HepG2 (cell line): Measurements from ENCODE around the gene KIF2C. TPM values are rescaled to one million over a fixed set of nuclear protein-coding genes. Genes with fewer than 3 reads are reported as not detected.

Experiments
- CCDC6 ChIP-seq: sonication (generic); formaldehyde crosslinking; IDR thresholded peaks from 2 replicates; pipeline ENCODE4 v1.8.1; 2022; ENCODE audit warnings: mild to moderate bottlenecking, missing genetic modification reagents, moderate library complexity
- DZIP1 ChIP-seq: sonication (generic); formaldehyde crosslinking; IDR thresholded peaks from 2 replicates; pipeline ENCODE4 v1.5.0; 2020; ENCODE audit warnings: mild to moderate bottlenecking, missing genetic modification reagents
- GFI1 ChIP-seq: sonication (generic); formaldehyde crosslinking; IDR thresholded peaks from 2 replicates; pipeline ENCODE4 v1.5.0; 2020; ENCODE audit warnings: missing genetic modification reagents, mild to moderate bottlenecking, borderline replicate concordance
- HNRNPUL1 ChIP-seq: fragments of 200-400 bp; formaldehyde crosslinking; IDR thresholded peaks from 2 replicates; pipeline ENCODE4 v1.6.1; 2017; ENCODE audit warnings: low read depth, mild to moderate bottlenecking, low read length, moderate library complexity
- RFX5 ChIP-seq: IDR thresholded peaks from 2 replicates; pipeline ENCODE4 v1.6.1; 2011; ENCODE audit warnings: low read depth, low read length, improper control_type of control experiment
- SNRNP70 ChIP-seq: fragments of 200-400 bp; formaldehyde crosslinking; IDR thresholded peaks from 2 replicates; pipeline ENCODE4 v1.6.1; 2017; ENCODE audit warnings: mild to moderate bottlenecking, low read depth, low read length, moderate library complexity
- SSRP1 ChIP-seq: IDR thresholded peaks from 2 replicates; pipeline ENCODE4 v1.6.1; 2016; ENCODE audit warnings: control low read depth
- ZFP41 ChIP-seq: sonication (generic); formaldehyde crosslinking; IDR thresholded peaks from 2 replicates; pipeline ENCODE4 v1.4.0; 2020; ENCODE audit warnings: mild to moderate bottlenecking, missing genetic modification reagents, borderline replicate concordance
- ZNF343 ChIP-seq: sonication (generic); formaldehyde crosslinking; IDR thresholded peaks from 2 replicates; pipeline ENCODE4 v1.4.0; 2020; ENCODE audit warnings: mild to moderate bottlenecking, missing genetic modification reagents
- ZNF543 ChIP-seq: sonication (generic); formaldehyde crosslinking; IDR thresholded peaks from 2 replicates; pipeline ENCODE4 v1.4.0; 2020; ENCODE audit warnings: mild to moderate bottlenecking, missing genetic modification reagents
- ZNF580 ChIP-seq: IDR thresholded peaks from 2 replicates; pipeline ENCODE4 v1.6.1; 2016; ENCODE audit warnings: low read depth, borderline replicate concordance
- ZNF766 ChIP-seq: sonication (generic); formaldehyde crosslinking; IDR thresholded peaks from 2 replicates; pipeline ENCODE4 v1.5.0; 2020; ENCODE audit warnings: missing genetic modification reagents, borderline replicate concordance
- ZNF773 ChIP-seq: sonication (generic); formaldehyde crosslinking; IDR thresholded peaks from 2 replicates; pipeline ENCODE4 v1.4.0; 2020; ENCODE audit warnings: missing genetic modification reagents, borderline replicate concordance
- polyA plus RNA-seq, 8 experiments: library from polyadenylated mRNA; depleted of rRNA in 3 of 8; stranded (reverse) in 7 of 8; unstranded in 1 of 8; fragments of >200 nt; fragmentation: Illumina TruSeq in 4 of 8; extraction: Trizol in 4 of 8; gene quantifications; 2 replicates each; pipeline versions ENCODE4 v1.2.1 to v1.2.3, GENCODE V29; 2011 to 2016; ENCODE audit warnings: low read depth in 4 of 8, missing spikeins in 1 of 8, mixed read lengths in 1 of 8; ENCODE audit not compliant: insufficient read depth in 1 of 8
- total RNA-seq, 5 experiments: library from RNA; depleted of rRNA; stranded (reverse); fragments of >200 nt; fragmentation: Illumina TruSeq; extraction: Trizol; gene quantifications; 2 replicates each; pipeline ENCODE4 v1.2.3, GENCODE V29; 2016; ENCODE audit warnings: low read depth in 1 of 5
- TF ChIP-seq, protein P1 (sequence below): sonication (generic); formaldehyde crosslinking; IDR thresholded peaks from 2 replicates; pipeline ENCODE4 v1.5.1; 2020; ENCODE audit warnings: missing genetic modification reagents, mild to moderate bottlenecking, borderline replicate concordance

The KIF2C gene
- total and polyA plus RNA-seq, 2 of the 13 experiments (the other 11 are each of a cell fraction or from before 2014, with no cell fraction given), result 29.7 to 53.7 TPM

- TF ChIP-seq ZNF773 (CRISPR knock-in tag), result no peak
- peak; percentile 49; the same call in 1 of the 2 replicates for TF ChIP-seq ZNF766 (CRISPR knock-in tag)
- TF ChIP-seq ZNF580, result no peak
- TF ChIP-seq GFI1 (CRISPR knock-in tag), result peak; percentile 76
- TF ChIP-seq SSRP1 (CRISPR knock-in tag), result peak; percentile 75; the same call in 1 of the 2 replicates
- no peak for TF ChIP-seq ZNF543 (CRISPR knock-in tag)
- no peak for TF ChIP-seq DZIP1 (CRISPR knock-in tag)
- no peak for TF ChIP-seq RFX5
- TF ChIP-seq, protein P1, sequence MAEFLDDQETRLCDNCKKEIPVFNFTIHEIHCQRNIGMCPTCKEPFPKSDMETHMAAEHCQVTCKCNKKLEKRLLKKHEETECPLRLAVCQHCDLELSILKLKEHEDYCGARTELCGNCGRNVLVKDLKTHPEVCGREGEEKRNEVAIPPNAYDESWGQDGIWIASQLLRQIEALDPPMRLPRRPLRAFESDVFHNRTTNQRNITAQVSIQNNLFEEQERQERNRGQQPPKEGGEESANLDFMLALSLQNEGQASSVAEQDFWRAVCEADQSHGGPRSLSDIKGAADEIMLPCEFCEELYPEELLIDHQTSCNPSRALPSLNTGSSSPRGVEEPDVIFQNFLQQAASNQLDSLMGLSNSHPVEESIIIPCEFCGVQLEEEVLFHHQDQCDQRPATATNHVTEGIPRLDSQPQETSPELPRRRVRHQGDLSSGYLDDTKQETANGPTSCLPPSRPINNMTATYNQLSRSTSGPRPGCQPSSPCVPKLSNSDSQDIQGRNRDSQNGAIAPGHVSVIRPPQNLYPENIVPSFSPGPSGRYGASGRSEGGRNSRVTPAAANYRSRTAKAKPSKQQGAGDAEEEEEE, result no peak
- TF ChIP-seq ZFP41 (CRISPR knock-in tag), result 0 out of 2 replicates have a peak, but pooled peaks have one; percentile 42
- TF ChIP-seq ZNF343 (CRISPR knock-in tag), result no peak
- TF ChIP-seq CCDC6 (CRISPR knock-in tag), result peak; percentile 88
- no peak for TF ChIP-seq SNRNP70
- TF ChIP-seq HNRNPUL1, result no peak
Observed at GRCh38 chr1:44721485-44722361, 17.9 kb upstream of the KIF2C start (continued).
